RWPE1 (cell line): ENCODE measurements around the gene NT5C2.
"Not testable (repeated sequence)": the region's sequence is repeated elsewhere in the genome, so short reads cannot be mapped to it uniquely, and the experiment has no call there.

ENCODE experiments used
- CTCF ChIA-PET: fragments of 350-600 bp; sonication (Branson Sonifier 250); formaldehyde crosslinking; extraction: SDS; loops from one replicate; lab custom pipeline; 2021; lab: Yijun Ruan, JAX
- POLR2A ChIA-PET: fragments of 400-600 bp; formaldehyde crosslinking; extraction: SDS; loops from one replicate; lab custom pipeline; 2020; ENCODE audit warnings: antibody characterized with exemption; ENCODE audit not compliant: low non-redundant PET; lab: Yijun Ruan, JAX
- DNase-seq: peaks from one replicate; pipeline ENCODE4 v3.0.0; 2012; ENCODE audit warnings: low spot score
- H3K27ac ChIP-seq: fragments of 450-650 bp; 2 replicates; pipeline ENCODE4 v1.5.1; 2017
- CTCF ChIP-seq: fragments of 450-650 bp; conservative IDR thresholded peaks from 2 replicates; pipeline ENCODE4 v1.5.1; 2017; ENCODE audit warnings: low read depth, mild to moderate bottlenecking

NT5C2 gene

GRCh38 chr10:103184615-103185014, 8.5 kb downstream of the NT5C2 start:
- POLR2A ChIA-PET, result no interaction called here
- DNase-seq, result no peak
- no peak for TF ChIP-seq CTCF
- CTCF ChIA-PET, result interaction anchor here (1.0 kb wide), 1 partner anchor 60 kb away, joined by 7 read pairs; no protein-coding TSS in a partner anchor
- H3K27ac ChIP-seq, result no peak overlapping the region

GRCh38 chr10:103183991-103184451, 9.1 kb downstream of the NT5C2 start:
- DNase-seq, H3K27ac ChIP-seq, CTCF ChIA-PET, POLR2A ChIA-PET: not testable (repeated sequence)

GRCh38 chr10:103181244-103181643, 11.8 kb downstream of the NT5C2 start:
- H3K27ac ChIP-seq, result no peak overlapping the region
- no peak for DNase-seq
- no peak for TF ChIP-seq CTCF
- ChIA-PET POLR2A (no interaction called here), CTCF (no interaction called here)

- no peak for DNase-seq
- ChIA-PET POLR2A (no interaction called here), CTCF (interaction anchor here (1.0 kb wide), 1 partner anchor 64 kb away, joined by 3 read pairs; no protein-coding TSS in a partner anchor)
- TF ChIP-seq CTCF, result no peak
- H3K27ac ChIP-seq, result no peak overlapping the region
Observed at GRCh38 chr10:103180491-103180890, 12.6 kb downstream of the NT5C2 start.

GRCh38 chr10:103177123-103177522, 15.9 kb downstream of the NT5C2 start:
- ChIA-PET CTCF (interaction anchor here (0.5 to 0.6 kb wide), 2 partner anchors 15 to 783 kb away, joined by 3 read pairs; no protein-coding TSS in a partner anchor), POLR2A (no interaction called here)
- no peak for DNase-seq
- no peak overlapping the region for H3K27ac ChIP-seq
- TF ChIP-seq CTCF, result no peak

- 0 out of 2 replicates have a peak overlapping the region, but pooled peaks have one; percentile 13 for H3K27ac ChIP-seq
- no peak for TF ChIP-seq CTCF
- ChIA-PET CTCF (interaction anchor here (0.6 to 1.3 kb wide), 2 partner anchors 124 to 423 kb away, joined by 4 to 5 read pairs; no protein-coding TSS in a partner anchor), POLR2A (no interaction called here)
- no peak for DNase-seq
Observed at GRCh38 chr10:103175580-103176285, 17.3 kb downstream of the NT5C2 start.

GRCh38 chr10:103174324-103174723, 18.7 kb downstream of the NT5C2 start:
- H3K27ac ChIP-seq, DNase-seq, POLR2A ChIA-PET: not testable (repeated sequence)
- CTCF ChIA-PET, result interaction anchor here (1.3 kb wide), 1 partner anchor 125 kb away, joined by 5 read pairs; no protein-coding TSS in a partner anchor
